IMR-90 (cell line): ENCODE data around the gene CIDEA. TPM values are rescaled to one million over a fixed set of nuclear protein-coding genes. Genes with fewer than 3 reads are reported as not detected.

Source experiments
- ATAC-seq: fragments of 200-7000 bp; cut with Tn5 transposase; 2 replicates; pipeline ENCODE4 v1.9.1; 2020; ENCODE audit warnings: low read depth, mild to moderate bottlenecking, moderate library complexity
- BruUV-seq: library from RNA; stranded (reverse); fragments of 400-500 nt; replicated peaks from 2 replicates; lab custom pipeline; 2021; lab: Mats Ljungman, UMichigan
- CTCF ChIA-PET: fragments of 300-600 bp; formaldehyde crosslinking; extraction: SDS; loops from one replicate; lab custom pipeline; 2021; ENCODE audit warnings: antibody characterized with exemption; lab: Yijun Ruan, JAX
- POLR2A ChIA-PET: fragments of 300-600 bp; sonication (Branson Sonifier 250); formaldehyde crosslinking; loops from one replicate; lab custom pipeline; 2022; ENCODE audit warnings: antibody characterized with exemption; ENCODE audit not compliant: unreplicated experiment; lab: Charles Lee
- DNase-seq: peaks from one replicate; pipeline ENCODE4 v3.0.0; 2013
- H2AFZ ChIP-seq: replicated peaks from 2 replicates; pipeline ENCODE3; 2013; ENCODE audit warnings: low read length, mild to moderate bottlenecking; ENCODE audit not compliant: poor library complexity
- H2AK5ac ChIP-seq: 2 replicates; pipeline ENCODE4 v1.6.1; 2013; ENCODE audit warnings: low read depth, low read length, inconsistent platforms
- H2AK9ac ChIP-seq: replicated peaks from 2 replicates; pipeline ENCODE3; 2013; ENCODE audit warnings: mild to moderate bottlenecking, low read depth, low read length, moderate library complexity; ENCODE audit not compliant: poor library complexity
- H2BK120ac ChIP-seq: 2 replicates; pipeline ENCODE4 v1.6.1; 2013; ENCODE audit warnings: low read depth, low read length, inconsistent platforms
- H2BK15ac ChIP-seq: 3 replicates; pipeline ENCODE4 v1.6.1; 2013; ENCODE audit warnings: low read depth, low read length, inconsistent platforms
- H2BK20ac ChIP-seq: 2 replicates; pipeline ENCODE4 v1.6.1; 2013; ENCODE audit warnings: low read depth, mild to moderate bottlenecking, inconsistent platforms, low read length, moderate library complexity
- H2BK5ac ChIP-seq: 2 replicates; pipeline ENCODE4 v1.6.1; 2013; ENCODE audit warnings: mild to moderate bottlenecking, low read depth, low read length, inconsistent platforms; ENCODE audit not compliant: poor library complexity, severe bottlenecking
- H3K14ac ChIP-seq: replicated peaks from 2 replicates; pipeline ENCODE4 v1.6.1; 2013; ENCODE audit warnings: low read depth, low read length, inconsistent platforms
- H3K18ac ChIP-seq: 2 replicates; pipeline ENCODE4 v1.6.1; 2013; ENCODE audit warnings: low read depth, low read length, control low read depth
- H3K23ac ChIP-seq: 2 replicates; pipeline ENCODE4 v1.6.1; 2013; ENCODE audit warnings: low read depth, low read length, inconsistent platforms
- H3K27ac ChIP-seq: 2 replicates; pipeline ENCODE4 v1.5.1; 2013; ENCODE audit warnings: mild to moderate bottlenecking, control low read depth, low read length; ENCODE audit not compliant: insufficient read depth
- H3K27me3 ChIP-seq: 2 replicates; pipeline ENCODE4 v1.6.1; 2013; ENCODE audit warnings: low read length; ENCODE audit not compliant: control insufficient read depth, insufficient read depth
- H3K36me3 ChIP-seq: 2 replicates; pipeline ENCODE4 v1.6.1; 2013; ENCODE audit warnings: low read length, mixed read lengths; ENCODE audit not compliant: control insufficient read depth, insufficient read depth
- H3K4ac ChIP-seq: 2 replicates; pipeline ENCODE4 v1.6.1; 2013; ENCODE audit warnings: low read depth, low read length, inconsistent platforms
- H3K4me1 ChIP-seq: 2 replicates; pipeline ENCODE4 v1.6.1; 2013; ENCODE audit warnings: low read length, mixed read lengths; ENCODE audit not compliant: control insufficient read depth, insufficient read depth
- H3K4me2 ChIP-seq: 2 replicates; pipeline ENCODE4 v1.6.1; 2013; ENCODE audit warnings: low read depth, mild to moderate bottlenecking, control low read depth, low read length, moderate library complexity
- H3K4me3 ChIP-seq: 2 replicates; pipeline ENCODE4 v1.5.1; 2013; ENCODE audit warnings: low read depth, mild to moderate bottlenecking, control low read depth, low read length, moderate library complexity; ENCODE audit not compliant: insufficient read depth
- H3K56ac ChIP-seq: 2 replicates; pipeline ENCODE4 v1.6.1; 2013; ENCODE audit warnings: low read length, inconsistent platforms; ENCODE audit not compliant: insufficient read depth; ENCODE audit errors: extremely low read depth
- H3K79me1 ChIP-seq, 2 experiments: 2 replicates each; pipeline ENCODE4 v1.6.1; 2013; ENCODE audit warnings: low read length in 2 of 2, inconsistent platforms in 1 of 2, low read depth in 1 of 2
- H3K9ac ChIP-seq: 2 replicates; pipeline ENCODE4 v1.6.1; 2013; ENCODE audit warnings: low read depth, low read length, control low read depth
- H3K9me1 ChIP-seq: 2 replicates; pipeline ENCODE4 v1.6.1; 2013; ENCODE audit warnings: low read length, inconsistent platforms; ENCODE audit not compliant: insufficient read depth
- H3K9me3 ChIP-seq: 2 replicates; pipeline ENCODE4 v1.6.1; 2013; ENCODE audit warnings: low read length; ENCODE audit not compliant: control insufficient read depth, insufficient read depth
- H4K20me1 ChIP-seq: 2 replicates; pipeline ENCODE4 v1.6.1; 2013; ENCODE audit warnings: low read length, inconsistent platforms; ENCODE audit not compliant: insufficient read depth
- H4K5ac ChIP-seq: 2 replicates; pipeline ENCODE4 v1.6.1; 2013; ENCODE audit warnings: mild to moderate bottlenecking, low read depth, low read length, control low read depth
- H4K8ac ChIP-seq, 2 experiments: 2 replicates each; pipeline ENCODE4 v1.6.1; 2013; ENCODE audit warnings: low read depth in 2 of 2, low read length in 2 of 2, control low read depth in 1 of 2, inconsistent platforms in 1 of 2
- H4K91ac ChIP-seq: 2 replicates; pipeline ENCODE4 v1.6.1; 2013; ENCODE audit warnings: low read depth, low read length, inconsistent platforms; ENCODE audit not compliant: insufficient read depth
- MXI1 ChIP-seq: IDR thresholded peaks from 2 replicates; pipeline ENCODE4 v1.6.1; 2012; ENCODE audit warnings: low read depth, mild to moderate bottlenecking, low read length, moderate library complexity, borderline replicate concordance
- POLR2A ChIP-seq: IDR thresholded peaks from 2 replicates; pipeline ENCODE4 v1.6.1; 2012; ENCODE audit warnings: mild to moderate bottlenecking, low read depth, low read length
- WGBS, 2 experiments: methylation state at CpG; one replicate each; pipeline versions ENCODE4 v1.1.5 to v1.1.7; 2013; ENCODE audit warnings: missing lambda C conversion rate in 2 of 2; ENCODE audit not compliant: insufficient read length in 1 of 2; ENCODE audit errors: extremely low coverage in 2 of 2; 5-methylcytosine and 5-hydroxymethylcytosine counted together
- dilution Hi-C: fragments of 300-500 bp; cut with HindIII; formaldehyde crosslinking; loops from one replicate; pipeline ENCODE4 v1.14.3; 2018; ENCODE audit warnings: low sequenced_read_pairs; ENCODE audit not compliant: unreplicated experiment
- in situ Hi-C: fragments of 300-500 bp; cut with MboI; formaldehyde crosslinking; loops from 3 replicates; pipeline ENCODE4 v1.14.3; 2019; ENCODE audit warnings: low sequenced_read_pairs, inconsistent platforms, mixed read lengths
- intact Hi-C: fragments of 100-400 bp; cut with micrococcal nuclease; formaldehyde crosslinking; loops from 2 replicates; pipeline ENCODE4 v1.10.0; 2022
- polyA plus RNA-seq, 3 experiments: library from polyadenylated mRNA; depleted of rRNA; stranded (reverse); fragments of >200 nt; gene quantifications; 2 replicates each; pipeline ENCODE4 v1.2.3, GENCODE V29; 2012; ENCODE audit warnings: low replicate concordance in 1 of 3
- total RNA-seq: library from RNA; depleted of rRNA; stranded (reverse); fragments of >200 nt; gene quantifications from 2 replicates; pipeline ENCODE4 v1.2.3, GENCODE V29; 2012

The CIDEA gene
- total and polyA plus RNA-seq, 2 of the 4 experiments (the other 2 are of a cell fraction) = not detected

DNA sequence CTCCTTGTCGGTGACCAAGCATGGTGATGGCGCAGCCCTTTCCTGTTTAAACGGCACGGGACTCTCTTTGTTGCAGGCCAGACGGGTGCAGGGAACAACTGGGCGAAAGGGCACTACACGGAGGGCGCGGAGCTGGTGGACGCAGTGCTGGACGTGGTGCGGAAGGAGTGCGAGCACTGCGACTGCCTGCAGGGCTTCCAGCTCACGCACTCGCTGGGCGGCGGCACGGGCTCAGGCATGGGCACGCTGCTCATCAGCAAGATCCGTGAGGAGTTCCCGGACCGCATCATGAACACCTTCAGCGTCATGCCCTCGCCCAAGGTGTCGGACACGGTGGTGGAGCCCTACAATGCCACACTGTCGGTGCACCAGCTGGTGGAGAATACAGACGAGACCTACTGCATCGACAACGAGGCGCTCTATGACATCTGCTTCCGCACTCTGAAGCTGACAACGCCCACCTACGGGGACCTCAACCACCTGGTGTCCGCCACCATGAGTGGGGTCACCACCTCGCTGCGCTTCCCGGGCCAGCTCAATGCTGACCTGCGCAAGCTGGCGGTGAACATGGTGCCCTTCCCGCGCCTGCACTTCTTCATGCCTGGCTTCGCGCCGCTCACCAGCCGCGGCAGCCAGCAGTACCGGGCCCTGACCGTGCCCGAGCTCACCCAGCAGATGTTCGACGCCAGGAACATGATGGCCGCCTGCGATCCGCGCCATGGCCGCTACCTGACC is 71.0 kb downstream of the CIDEA start:
- Histone ChIP-seq H2BK20ac (no peak overlapping the region), H3K79me1 (peaks cover 35 to 60% of the 10 kb centered on the region in 2 experiments), H3K27me3 (no peaks in the 10 kb centered on the region), H3K18ac (no peak overlapping the region), H3K27ac (no peak overlapping the region), H2AFZ (no peak overlapping the region), H4K91ac (no peak overlapping the region), H3K4me3 (no peak overlapping the region), H2AK9ac (no peak overlapping the region), H3K36me3 (peaks cover 61% of the 10 kb centered on the region), H4K8ac (no peak overlapping the region), H3K23ac (no peak overlapping the region), H2BK15ac (no peak overlapping the region), H4K20me1 (peaks cover 87% of the 10 kb centered on the region), H3K4me2 (no peak overlapping the region), H3K9me3 (no peaks in the 10 kb centered on the region), H3K14ac (no peak overlapping the region), H3K9ac (no peak overlapping the region), H3K9me1 (peaks cover 27% of the 10 kb centered on the region), H2AK5ac (no peak overlapping the region), H2BK120ac (no peak overlapping the region), H3K4me1 (no peaks in the 10 kb centered on the region), H4K5ac (no peak overlapping the region), H2BK5ac (no peak overlapping the region), H3K4ac (no peak overlapping the region), H3K56ac (no peak overlapping the region)
- no TSS peak for BruUV-seq
- CTCF ChIA-PET = no interaction called here
- 96% methylated on average over 51 of the region's 58 CpGs; no CpG with 5 or more reads in 1 of the 2 experiments for WGBS, 2 experiments
- POLR2A ChIA-PET = no interaction called here
- dilution Hi-C loops (no loop called here), intact Hi-C loops (no loop called here), in situ Hi-C loops (no loop called here)
- TF ChIP-seq POLR2A (peak; percentile 23; the same call in 1 of the 2 replicates), MXI1 (no peak)
- ATAC-seq (no peak), DNase-seq (no peak)
